Coronary artery (tissue), 2 donors: ENCODE results near the gene IL36G.

Source experiments
- DNase-seq: peaks from one replicate; pipeline ENCODE4 v3.0.0-alpha.2; 2017; ENCODE audit warnings: low spot score
- H3K27ac ChIP-seq, 2 donors: fragments of 200-600 bp; sonication (generic); one replicate each; pipeline ENCODE4 v1.5.1; 2016 to 2019
- H3K4me3 ChIP-seq: fragments of 200-600 bp; sonication (generic); 2 replicates; pipeline ENCODE4 v1.5.1; 2016; ENCODE audit warnings: mild to moderate bottlenecking, moderate library complexity
- TF ChIP-seq, protein P1 (sequence below): fragments of 200-600 bp; sonication (generic); IDR thresholded peaks from one replicate; pipeline ENCODE4 v1.5.1; 2019; ENCODE audit warnings: antibody characterized with exemption

Gene IL36G

DNA sequence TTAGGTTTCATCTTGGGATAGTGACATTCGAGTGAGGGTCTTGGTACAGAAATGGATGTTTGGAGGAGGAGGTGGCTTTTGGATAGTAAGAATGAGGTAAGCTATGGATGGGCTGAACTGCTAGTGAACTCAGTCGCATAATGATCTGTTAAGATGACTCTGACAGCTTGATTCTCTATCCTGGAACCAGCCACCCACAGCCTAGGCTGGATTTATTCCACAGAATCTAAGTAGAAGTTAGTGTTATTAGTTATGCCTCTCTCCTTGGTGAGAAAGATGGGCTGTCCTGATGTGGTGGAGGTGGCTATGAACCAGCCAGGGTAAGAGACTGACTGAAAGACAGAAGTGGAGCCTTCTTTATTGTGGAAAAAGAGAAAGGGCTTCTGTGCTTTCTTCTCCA, 49.9 kb downstream of the IL36G start:
- H3K4me3 ChIP-seq = no peak overlapping the region
- TF ChIP-seq, protein P1, sequence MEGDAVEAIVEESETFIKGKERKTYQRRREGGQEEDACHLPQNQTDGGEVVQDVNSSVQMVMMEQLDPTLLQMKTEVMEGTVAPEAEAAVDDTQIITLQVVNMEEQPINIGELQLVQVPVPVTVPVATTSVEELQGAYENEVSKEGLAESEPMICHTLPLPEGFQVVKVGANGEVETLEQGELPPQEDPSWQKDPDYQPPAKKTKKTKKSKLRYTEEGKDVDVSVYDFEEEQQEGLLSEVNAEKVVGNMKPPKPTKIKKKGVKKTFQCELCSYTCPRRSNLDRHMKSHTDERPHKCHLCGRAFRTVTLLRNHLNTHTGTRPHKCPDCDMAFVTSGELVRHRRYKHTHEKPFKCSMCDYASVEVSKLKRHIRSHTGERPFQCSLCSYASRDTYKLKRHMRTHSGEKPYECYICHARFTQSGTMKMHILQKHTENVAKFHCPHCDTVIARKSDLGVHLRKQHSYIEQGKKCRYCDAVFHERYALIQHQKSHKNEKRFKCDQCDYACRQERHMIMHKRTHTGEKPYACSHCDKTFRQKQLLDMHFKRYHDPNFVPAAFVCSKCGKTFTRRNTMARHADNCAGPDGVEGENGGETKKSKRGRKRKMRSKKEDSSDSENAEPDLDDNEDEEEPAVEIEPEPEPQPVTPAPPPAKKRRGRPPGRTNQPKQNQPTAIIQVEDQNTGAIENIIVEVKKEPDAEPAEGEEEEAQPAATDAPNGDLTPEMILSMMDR = no peak
- H3K27ac ChIP-seq = no peak overlapping the region
- DNase-seq = no peak

- TF ChIP-seq, protein P1 = no peak
- Histone ChIP-seq H3K4me3 (no peak overlapping the region), H3K27ac (no peak overlapping the region)
- DNase-seq = no peak
Observed at GRCh38 chr2:113028112-113028511, 50.3 kb downstream of the IL36G start.

DNA sequence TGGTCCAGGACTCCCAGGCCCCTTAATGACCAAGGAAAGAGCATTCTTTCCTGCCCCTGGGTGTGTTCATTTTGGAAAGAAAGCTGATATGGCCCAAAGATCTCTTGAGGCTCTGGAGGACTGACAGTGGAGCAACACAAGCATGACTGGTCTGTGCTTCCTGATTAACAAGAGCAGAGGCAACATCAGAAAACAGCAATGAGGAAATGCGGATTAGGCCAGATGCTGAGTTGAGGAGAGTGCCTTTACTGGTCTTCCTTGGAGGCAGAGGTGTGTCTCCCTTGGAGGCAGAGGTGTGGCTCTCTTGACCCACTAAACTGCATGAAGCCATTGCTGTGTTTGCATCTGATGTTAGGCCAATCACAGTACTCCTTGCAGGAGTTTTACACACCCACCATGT, 54.9 kb downstream of the IL36G start:
- no peak for DNase-seq
- TF ChIP-seq, protein P1 = no peak
- Histone ChIP-seq H3K4me3 (no peak overlapping the region), H3K27ac (no peak overlapping the region)

DNA sequence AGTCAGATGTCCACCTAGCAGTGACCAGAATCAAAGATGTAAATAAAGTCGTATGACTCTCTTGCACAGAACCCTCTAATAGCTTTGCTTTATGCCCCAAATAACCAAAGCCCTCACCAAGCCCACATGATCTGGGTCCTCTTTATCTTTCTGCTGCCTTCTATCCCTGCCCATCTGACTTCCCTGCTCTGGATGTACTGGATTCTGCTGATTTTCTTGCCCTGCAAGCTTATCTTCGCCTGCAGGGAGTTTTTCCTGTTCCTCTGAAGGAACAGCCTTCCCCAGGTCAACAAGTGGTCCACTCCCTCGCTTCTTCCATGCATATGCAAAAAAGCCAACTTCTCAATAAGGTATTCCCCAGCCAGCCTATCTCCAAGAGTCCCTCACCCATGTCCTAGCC, 56.2 kb downstream of the IL36G start:
- H3K4me3 ChIP-seq = no peak overlapping the region
- H3K27ac ChIP-seq = no peak overlapping the region
- TF ChIP-seq, protein P1 = no peak
- DNase-seq = no peak
